RCC 7860 (cell line): ENCODE results near the gene ERMP1.
"Not testable (repeated sequence)": the region's sequence is repeated elsewhere in the genome, so short reads cannot be mapped to it uniquely, and the experiment has no call there.

Source experiments
- DNase-seq: peaks from one replicate; pipeline ENCODE4 v3.0.0-alpha.2; 2015; ENCODE audit warnings: low spot score
- FAIRE-seq: peaks from 2 replicates; lab custom pipeline; 2012; peaks lifted over from hg19 to GRCh38; lab: Jason Lieb, UNC

The ERMP1 gene

DNA sequence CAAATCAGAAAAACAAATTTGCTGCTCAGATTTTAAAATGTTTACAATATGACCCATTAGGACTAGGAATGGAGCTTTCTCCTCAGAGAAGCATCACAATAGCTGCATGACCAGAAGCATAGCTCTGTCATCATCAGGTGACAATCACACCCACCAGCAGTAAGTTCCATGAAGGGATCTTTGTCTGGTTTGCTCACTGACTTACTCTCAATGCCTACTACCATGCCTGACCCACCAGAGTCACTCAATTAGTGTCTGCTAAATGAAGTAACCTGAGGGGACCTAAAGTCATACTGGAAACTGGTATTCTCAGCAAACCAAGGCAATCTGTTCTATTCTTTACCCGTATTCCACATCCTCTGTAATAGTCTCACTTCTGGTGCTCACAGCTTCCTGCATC lies 7.7 kb downstream of the ERMP1 start:
- FAIRE-seq: no peak
- no peak for DNase-seq

DNA sequence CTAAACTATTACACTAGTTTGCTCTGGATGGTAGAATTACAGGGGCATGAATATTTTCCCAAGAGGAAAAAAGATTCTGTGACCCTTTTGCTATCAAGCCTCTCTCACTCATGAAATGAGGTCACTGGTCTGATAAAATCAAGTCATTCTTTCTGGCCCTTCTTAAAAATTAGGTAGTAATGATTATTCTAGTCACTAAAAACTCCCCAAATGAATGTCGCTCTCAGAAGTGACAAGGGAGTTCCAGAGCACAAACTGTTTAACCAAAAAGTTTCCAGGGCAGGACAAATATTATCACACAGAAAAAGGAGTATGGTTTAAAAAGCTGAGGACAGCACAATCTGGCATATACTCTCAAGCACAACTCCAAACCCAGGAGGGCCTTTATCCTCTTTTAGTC lies 12.5 kb downstream of the ERMP1 start:
- FAIRE-seq (no peak), DNase-seq (no peak)

DNA sequence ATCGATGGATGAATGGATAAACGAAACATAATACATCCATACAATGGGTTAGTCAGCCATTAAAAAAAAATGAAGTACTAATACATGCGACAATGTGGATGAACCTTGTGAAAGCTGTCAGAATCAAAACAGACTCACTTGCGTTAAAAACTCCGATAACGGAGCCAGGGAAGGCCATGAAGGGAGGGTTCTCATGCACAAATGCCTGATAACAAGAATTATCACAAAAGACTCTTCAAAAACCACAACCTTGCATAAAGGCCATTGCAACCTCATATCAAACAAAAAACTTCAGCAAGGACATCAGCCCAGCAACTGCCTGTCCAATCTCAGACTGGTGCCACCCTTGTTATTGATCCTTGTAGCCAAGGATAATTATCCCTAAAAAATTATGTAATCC lies 13.7 kb downstream of the ERMP1 start:
- DNase-seq (no peak), FAIRE-seq (no peak)

DNA sequence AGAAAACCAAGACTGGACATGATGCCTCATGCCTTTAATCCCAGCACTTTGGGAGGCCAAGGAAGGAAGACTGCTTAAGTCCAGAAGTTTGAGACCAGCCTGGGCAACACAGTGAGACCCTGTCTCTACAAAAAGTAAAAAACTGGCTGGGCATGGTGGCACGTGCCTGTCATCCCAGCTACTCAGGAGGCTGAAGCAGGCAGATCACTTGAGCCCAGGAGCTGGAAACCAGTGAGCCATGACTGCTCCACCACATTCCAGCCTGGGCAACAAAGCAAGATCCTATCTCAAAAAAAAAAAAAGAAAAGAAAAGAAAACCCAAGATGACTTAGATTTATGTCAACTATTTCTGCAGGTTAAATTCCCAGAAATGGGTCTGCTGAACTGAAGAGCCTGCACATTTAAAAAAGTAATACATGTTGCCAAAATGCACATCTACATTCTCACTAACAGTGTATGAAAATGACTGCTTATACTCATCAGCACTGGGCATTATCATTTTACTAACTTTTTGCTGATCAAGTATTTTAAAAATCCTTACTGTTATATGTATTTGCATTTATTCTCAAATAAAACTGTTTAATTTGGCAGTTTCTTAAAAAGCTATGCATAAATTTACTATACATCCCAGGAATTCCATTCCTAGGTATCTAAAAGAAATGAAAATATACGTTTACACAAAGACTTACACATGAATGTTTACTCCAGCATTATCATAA lies 14.3 kb downstream of the ERMP1 start:
- FAIRE-seq: no peak
- no peak for DNase-seq

DNA sequence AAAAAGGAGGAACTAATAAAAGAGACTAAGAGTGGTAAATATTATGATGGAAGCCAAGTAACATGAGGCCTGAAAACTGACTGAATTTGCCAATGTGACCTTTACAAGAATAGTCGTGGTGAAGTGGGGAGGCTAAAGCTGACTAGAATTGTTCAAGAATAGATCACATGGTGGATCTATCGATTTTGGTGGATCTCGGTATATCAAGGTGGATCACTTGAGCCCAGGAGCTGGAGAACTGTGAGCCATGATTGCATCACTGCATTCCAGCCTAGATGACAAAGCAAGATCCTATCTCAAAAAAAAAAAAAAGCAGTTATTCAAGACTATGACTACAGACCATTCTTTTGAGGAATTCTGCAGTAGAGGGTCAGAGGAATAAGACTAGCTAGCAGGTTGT lies 15.1 kb downstream of the ERMP1 start:
- DNase-seq (peak; percentile 64), FAIRE-seq (peak; percentile 73)

DNA sequence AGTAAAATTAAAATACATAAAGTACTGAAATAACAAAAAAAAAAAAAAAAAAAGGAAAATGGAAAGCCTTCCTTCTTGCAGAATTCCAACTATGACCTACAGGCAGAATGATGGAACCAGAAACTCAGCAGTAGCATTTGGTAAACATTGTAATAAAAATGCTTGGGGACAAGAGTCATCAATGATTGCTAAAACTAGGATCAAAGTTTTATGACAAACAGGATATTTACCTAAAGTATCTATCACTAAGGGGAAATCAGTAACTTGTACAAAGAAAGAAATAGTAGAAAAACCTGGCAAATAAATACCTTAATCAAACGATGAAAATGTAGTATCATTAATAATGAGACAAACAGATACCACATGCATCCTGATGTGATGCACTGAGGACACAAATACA lies 17.5 kb downstream of the ERMP1 start:
- no peak for DNase-seq
- no peak for FAIRE-seq

DNA sequence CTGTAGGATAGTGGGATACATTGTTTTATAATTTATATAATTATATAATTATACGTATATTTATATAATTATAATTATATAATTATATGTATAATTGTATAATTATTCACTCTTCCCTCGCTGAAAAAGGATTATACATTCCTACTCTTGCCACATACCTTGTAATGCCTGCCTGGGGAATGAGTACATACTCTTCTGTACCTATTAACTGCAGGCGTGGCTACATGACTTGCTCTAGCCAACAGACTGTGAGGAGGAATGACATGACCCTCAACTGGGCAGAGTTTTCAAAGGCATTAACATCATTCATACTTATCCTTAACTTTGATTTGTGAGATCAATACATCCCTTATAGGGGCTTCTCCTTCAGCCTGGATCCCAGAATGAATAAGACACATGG lies 19.1 kb downstream of the ERMP1 start:
- FAIRE-seq (no peak), DNase-seq (no peak)

DNA sequence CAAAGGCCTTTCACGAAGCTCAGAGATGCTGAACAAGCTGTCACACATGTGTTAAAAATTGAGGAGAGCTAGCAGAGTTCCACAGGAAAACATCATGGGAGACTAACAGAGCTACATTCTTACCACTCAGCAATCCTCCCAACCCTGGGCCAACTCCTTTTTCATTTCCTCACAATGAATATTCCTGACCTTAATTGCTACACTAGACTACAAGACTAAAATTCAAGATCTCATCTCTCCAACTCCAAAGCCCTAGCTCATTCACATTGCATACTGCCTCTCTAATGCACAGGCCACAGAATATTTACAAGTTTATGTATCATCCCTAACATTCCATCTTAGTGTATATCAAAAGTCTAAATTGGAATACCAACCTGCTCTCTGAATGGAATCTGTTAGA lies 21.2 kb downstream of the ERMP1 start:
- FAIRE-seq (no peak), DNase-seq (no peak)

DNA sequence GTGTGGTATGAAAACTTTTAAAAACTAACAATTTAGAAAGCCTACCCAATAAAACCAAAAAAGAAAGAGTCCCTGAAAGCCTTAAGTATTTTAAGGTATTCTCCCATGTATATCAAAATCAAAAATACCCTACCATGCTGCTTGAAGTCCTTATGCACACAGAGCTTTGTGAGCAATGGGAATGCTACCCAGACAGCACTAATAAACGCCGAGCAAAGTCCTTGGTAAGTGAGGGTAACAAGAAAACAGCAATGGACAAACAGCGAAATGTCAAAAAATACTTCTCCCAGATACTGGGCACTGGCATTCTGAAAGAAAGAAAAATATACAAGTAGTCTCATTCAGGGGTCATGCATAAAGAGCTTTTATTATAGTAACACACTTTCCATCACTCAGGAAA lies 27.4 kb downstream of the ERMP1 start:
- FAIRE-seq (no peak), DNase-seq (no peak)

DNA sequence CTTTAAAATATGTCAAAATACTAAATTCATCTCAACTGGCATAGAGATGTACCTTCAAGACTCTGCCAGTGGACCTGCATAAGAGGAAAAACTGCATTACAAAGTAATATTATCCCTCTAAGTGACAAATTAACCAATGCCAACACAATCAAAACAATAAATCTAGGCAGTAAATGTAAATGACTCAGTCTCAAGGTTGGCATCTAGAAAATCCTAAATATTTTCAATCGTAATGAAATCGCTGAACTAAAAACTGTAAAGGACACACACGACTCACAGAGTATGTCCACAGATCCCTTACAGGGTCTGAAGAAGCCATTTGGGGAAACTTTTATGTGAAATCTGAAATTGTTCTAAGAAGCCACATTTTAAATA lies 31.2 kb downstream of the ERMP1 start:
- FAIRE-seq (no peak), DNase-seq (peak; percentile 31)

DNA sequence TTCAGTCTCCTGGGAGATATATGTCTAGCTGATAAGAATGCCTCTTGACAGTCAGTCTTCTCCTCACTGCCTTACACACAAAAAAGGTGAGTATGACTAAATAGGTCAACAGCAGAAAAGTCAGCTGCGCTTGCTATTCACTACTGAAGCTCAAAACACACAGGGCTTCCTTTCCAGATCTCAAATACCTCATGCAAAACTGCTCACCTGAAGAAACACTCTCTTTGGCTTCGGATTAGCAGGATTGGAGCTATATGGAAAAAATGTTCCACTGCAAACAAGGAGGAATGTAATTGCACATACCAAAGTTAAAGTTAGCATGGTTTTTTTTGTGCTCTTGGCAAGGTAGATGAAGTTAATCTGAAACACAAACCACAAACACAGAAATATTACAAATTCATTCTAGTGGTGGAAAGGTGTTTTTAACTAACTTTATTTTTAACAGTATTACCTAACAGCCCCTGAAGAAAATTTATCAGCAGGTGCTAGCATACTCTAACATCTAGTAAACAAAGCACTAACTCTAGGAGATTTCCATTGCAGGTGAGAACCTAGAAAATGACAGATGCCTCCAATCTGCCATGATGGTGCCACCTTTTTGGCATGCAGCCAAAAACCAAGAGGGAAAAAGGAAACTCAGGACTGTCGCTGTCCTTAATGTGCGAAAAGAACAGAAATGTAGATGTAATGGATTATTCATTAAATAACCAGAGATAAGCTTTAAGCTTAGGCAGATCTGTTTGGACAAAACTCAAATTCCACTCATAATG lies 31.8 kb downstream of the ERMP1 start:
- DNase-seq (peak; percentile 13), FAIRE-seq (no peak)

DNA sequence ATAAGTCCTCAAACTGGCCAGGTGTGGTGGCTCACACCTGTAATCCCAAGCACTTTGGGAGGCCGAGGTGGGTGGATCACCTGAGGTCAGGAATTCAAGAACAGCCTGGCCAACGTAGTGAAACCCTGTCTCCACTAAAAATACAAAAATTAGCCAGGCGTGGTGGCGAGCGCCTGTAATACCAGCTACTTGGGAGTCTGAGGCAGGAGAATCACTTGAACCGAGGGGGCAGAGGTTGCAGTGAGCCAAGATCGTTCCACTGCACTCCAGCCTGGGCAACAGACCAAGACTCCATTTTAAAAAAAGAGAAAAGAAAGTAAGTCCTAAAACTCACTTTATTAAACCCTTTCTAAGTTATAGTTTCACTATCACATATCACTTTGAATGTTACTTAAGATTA lies 32.5 kb downstream of the ERMP1 start:
- not testable (repeated sequence) for FAIRE-seq

DNA sequence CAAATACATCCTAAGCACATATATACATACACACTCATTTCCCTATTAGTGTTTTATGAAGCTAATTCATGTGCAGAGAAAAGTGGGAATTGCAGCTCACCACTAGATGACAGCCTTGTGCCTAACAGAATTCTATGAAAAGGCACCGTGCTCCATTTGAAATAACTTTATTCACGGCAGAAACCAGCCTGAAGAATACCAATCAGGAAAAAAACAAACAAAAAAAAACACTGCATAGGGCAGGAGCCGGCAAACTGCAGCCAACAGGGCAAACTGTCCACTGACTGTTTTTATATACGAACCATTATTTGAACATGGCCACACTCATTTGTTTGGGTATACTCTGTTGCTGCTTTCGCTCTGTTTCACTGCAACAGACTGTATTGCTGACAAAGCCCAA lies 33.6 kb downstream of the ERMP1 start:
- FAIRE-seq (no peak), DNase-seq (peak; percentile 15)

More for the DNA sequence above, 32.5 kb downstream of the ERMP1 start:
- not testable (repeated sequence) for DNase-seq

DNA sequence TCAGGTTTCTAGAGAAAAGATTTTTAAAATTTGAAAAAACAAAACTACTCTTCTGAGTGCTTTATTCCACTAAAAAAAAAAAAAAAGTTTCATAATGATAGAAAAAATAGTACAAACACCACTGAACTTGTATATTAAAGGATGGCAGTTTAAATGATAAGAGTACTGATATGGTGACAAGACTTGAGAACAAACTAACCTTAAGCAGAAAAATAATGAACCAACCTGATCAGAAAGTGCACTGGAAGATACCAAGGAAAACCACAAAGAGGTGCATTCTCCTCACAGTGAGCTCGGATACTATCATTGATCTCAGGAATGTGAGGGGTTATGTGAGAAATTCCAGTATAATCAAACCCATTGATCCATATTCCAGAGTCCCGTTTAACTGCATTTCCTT lies 34.3 kb downstream of the ERMP1 start:
- DNase-seq (no peak), FAIRE-seq (no peak)

DNA sequence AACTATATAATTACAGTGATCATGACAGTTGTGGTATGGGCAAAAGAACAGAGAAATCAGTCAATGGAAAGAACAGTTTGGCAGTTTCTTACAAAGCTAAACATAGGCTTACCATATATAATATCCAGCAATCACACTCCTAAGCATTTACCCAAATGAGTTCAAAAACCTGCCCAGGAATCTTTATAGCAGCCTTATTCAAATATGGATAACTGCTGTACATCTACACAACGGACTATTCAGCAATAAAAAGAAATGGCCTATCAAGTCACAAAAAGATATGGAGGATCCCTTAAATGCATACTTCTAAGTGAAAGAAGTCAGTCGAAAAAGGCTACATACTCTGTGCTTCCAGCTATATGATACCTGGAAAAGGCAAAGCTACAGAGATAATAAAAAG lies 36.6 kb downstream of the ERMP1 start:
- no peak for FAIRE-seq
- no peak for DNase-seq

DNA sequence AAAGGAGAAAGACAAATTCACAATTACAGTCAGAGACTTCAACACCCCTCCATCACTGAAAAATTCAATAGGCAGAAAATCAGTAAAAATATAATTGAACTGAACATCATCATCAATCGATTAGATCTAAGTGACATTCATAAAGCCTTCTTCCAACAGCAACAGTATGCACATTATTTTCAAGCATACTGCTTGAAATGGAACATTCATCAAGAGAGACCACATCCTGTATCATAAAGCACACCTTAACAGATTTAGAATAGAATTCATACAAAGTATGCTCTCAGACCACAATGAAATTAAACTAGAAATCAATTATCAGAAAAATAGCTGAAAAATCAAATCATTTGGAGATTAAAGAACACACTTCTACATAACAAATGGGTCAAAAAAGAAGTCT lies 39.1 kb downstream of the ERMP1 start:
- no peak for FAIRE-seq
- no peak for DNase-seq

DNA sequence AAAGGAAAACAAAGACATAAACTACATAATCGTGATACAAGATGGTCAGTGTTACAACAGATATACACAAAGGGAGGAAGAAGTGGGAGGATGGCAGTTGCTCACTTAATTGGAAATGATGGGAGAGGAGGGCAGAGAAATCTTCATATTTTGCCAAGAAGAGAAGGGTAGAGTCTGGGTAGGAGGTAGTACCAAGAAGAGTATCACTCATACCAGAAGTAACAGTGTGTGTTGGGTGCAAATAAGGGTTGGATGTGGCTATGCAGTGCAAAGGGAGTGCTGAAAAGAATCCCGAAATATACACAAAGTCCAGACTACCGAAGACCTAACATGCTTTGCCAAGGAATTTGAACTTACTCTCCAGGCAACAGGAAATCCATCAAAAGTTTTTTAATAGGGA lies 41.0 kb downstream of the ERMP1 start:
- no peak for FAIRE-seq
- no peak for DNase-seq

DNA sequence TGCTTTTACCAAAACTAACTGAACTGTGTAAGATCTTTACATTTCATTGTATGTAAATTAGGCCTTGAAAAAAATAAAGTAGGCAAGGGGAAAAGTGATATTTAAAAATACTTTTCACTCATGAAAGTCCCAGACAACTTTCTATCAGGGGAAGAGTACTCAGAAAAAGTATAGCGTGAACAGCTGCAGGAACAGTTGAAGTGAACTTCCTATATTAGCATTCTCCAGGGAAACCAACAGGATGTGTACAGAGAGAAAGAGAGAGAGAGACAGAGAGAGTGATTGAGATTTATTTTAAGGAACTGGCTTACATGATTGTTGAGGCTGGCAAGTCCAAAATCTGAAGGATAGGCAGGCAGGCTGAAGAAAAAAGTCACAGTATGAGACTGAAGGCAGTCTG lies 42.0 kb downstream of the ERMP1 start:
- DNase-seq (no peak), FAIRE-seq (no peak)

DNA sequence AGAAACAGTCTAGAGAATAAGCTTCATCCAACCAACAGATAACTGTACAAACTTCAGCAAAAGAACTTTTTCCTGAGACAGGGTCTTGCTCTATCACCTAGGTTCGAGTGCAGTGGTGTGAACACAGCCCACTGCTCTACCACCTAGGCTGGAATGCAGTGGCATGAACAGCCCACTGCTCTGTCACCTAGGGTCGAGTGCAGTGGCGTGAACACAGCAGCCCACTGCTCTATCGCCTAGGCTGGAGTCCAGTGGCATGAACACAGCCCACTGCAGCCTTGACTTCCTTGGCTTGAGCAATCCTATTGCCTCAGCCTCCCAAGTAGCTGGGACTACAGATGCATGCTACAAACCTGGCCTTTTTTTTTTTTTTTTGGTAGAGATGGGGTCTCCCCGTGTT lies 43.4 kb downstream of the ERMP1 start:
- DNase-seq (no peak), FAIRE-seq (no peak)

DNA sequence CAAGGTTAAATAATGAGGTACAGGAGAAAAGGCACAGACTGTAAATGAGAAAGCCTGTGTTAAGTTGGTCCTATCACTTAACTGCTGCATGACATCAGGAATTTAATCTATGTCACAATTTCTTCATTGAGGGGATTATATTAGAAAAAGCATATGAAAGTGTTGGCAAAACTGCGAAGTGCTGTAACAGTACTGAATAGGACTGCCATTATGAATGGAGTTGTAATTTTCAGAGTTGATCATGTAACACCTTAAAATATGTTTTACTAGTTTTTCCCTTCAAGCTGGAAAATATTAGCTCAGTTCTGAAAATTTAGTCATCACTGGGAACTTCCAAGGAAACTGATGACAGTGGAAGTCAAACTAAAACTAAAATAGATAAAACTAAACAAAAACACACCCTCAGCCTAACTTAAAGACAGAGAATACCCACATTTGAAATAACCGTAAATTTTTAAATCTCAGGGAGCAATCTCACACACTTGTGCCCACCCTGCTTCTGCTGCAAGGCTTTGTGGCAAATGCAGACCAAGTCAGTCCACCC lies 45.1 kb downstream of the ERMP1 start:
- FAIRE-seq (no peak), DNase-seq (no peak)

DNA sequence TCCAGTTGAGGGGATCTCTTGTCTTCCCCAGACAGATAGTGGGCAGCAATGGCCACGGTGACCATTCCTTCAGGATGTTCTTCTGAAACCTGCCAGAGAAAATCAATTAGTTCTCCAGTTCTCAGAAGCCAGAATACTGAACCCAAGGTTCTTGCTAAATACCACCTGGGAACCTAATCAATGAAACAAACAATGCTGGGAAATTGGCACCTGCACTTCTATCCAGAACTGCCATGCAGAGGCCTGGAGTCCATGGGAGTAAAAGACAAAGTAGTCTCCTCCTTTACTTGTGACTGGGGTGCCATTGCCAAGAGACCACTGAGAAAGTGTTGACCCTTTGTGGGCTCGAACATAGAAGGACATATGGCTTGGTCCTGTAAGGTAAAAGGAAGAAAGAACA lies 45.7 kb downstream of the ERMP1 start:
- FAIRE-seq: no peak
- DNase-seq: no peak

DNA sequence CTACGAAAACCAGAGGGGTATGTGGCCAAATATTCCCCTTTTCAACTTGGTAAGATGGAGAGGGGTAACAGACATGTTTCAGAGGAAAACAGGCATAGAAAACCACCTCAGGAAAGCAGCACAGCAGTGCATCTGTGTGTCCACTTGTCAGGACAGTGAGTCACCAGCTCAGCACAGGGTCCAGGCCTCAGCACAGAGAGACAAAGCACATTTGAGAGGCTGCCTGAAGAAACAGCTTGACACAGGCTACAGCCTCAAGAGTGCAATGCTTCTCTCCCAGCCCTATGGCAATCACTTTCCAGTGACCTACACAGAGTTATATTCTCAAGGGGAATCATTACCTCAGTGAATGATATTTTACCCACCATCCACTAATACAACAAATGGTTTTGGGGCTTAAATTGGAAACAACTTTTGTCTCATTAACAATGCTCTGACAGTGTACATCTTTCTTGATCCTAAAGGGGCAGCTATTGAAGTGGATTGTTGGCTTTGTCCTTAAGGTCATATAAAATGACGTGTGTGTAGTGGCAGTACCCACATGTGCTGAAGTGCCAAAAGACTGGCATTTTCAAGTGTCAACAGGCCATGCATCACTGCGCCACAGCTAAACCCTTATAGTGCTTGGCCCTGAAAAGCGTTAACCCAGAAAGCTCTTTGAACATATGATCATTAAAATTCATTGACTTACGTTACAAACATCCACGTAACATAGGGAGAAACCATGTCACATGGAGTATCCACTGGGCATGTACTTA lies 46.4 kb downstream of the ERMP1 start:
- DNase-seq (no peak), FAIRE-seq (no peak)
